ENCODE data around the gene TMEM250.

TMEM250 gene

GRCh38 chr9:136137321-136138265, 18.9 kb upstream of the TMEM250 start:
- no peak overlapping the region for H3K4me3 ChIP-seq (ENCODE audit: control insufficient read depth in 1 of 7, extremely low read depth in 1 of 7, insufficient read depth in 4 of 7, low read depth in 2 of 7, low read length in 6 of 7)
- H3K36me3 ChIP-seq (ENCODE audit: control insufficient read depth in 4 of 4, insufficient read depth in 4 of 4, low read length in 3 of 4): no peaks in the 10 kb centered on the region
- ChIA-PET POLR2A (no interaction called here), CTCF (interaction anchor here (1.0 to 1.5 kb wide), 2 partner anchors 48 to 140 kb away, joined by 3 read pairs; no protein-coding TSS in a partner anchor)
- H3K27me3 ChIP-seq (replicated peaks in 2 of 5; ENCODE audit: control insufficient read depth in 4 of 5, insufficient read depth in 5 of 5, low read length in 4 of 5): peaks cover 0 to 42% (median 6%) of the 10 kb centered on the region in 5 experiments
- H3K27ac ChIP-seq (ENCODE audit: insufficient read depth in 1 of 2, low read depth in 1 of 2, low read length in 2 of 2, poor library complexity in 1 of 2, severe bottlenecking in 2 of 2): no peak overlapping the region
- peaks cover 0 to 13% (median 11%) of the 10 kb centered on the region in 4 experiments for H3K4me1 ChIP-seq (ENCODE audit: control extremely low read depth in 1 of 4, control insufficient read depth in 4 of 4, insufficient read depth in 4 of 4, low read length in 3 of 4)
- no peaks in the 10 kb centered on the region for H3K9me3 ChIP-seq (ENCODE audit: control extremely low read depth in 1 of 5, control insufficient read depth in 4 of 5, insufficient read depth in 2 of 5, low read depth in 1 of 5, low read length in 4 of 5)
- no peak for DNase-seq
- WGBS (ENCODE audit: insufficient coverage): 96% methylated on average over 23 of the region's 27 CpGs

GRCh38 chr9:136136127-136136925, 17.7 kb upstream of the TMEM250 start:
- H3K4me1 ChIP-seq (ENCODE audit: control extremely low read depth in 1 of 4, control insufficient read depth in 4 of 4, insufficient read depth in 4 of 4, low read length in 3 of 4): peaks cover 0 to 17% (median 13%) of the 10 kb centered on the region in 4 experiments
- no peaks in the 10 kb centered on the region for H3K36me3 ChIP-seq (ENCODE audit: control insufficient read depth in 4 of 4, insufficient read depth in 4 of 4, low read length in 3 of 4)
- no peak overlapping the region for H3K4me3 ChIP-seq (ENCODE audit: control insufficient read depth in 1 of 7, extremely low read depth in 1 of 7, insufficient read depth in 4 of 7, low read depth in 2 of 7, low read length in 6 of 7)
- 92% methylated on average over 25 of the region's 33 CpGs for WGBS (ENCODE audit: insufficient coverage)
- CTCF ChIA-PET: interaction anchor here (0.9 to 2.7 kb wide), 2 partner anchors 14 to 34 kb away, joined by 3 to 9 read pairs; no protein-coding TSS in a partner anchor
- POLR2A ChIA-PET: no interaction called here
- no peak overlapping the region for H3K27ac ChIP-seq (ENCODE audit: insufficient read depth in 1 of 2, low read depth in 1 of 2, low read length in 2 of 2, poor library complexity in 1 of 2, severe bottlenecking in 2 of 2)
- no peaks in the 10 kb centered on the region for H3K9me3 ChIP-seq (ENCODE audit: control extremely low read depth in 1 of 5, control insufficient read depth in 4 of 5, insufficient read depth in 2 of 5, low read depth in 1 of 5, low read length in 4 of 5)
- DNase-seq: no peak
- H3K27me3 ChIP-seq (replicated peaks in 2 of 5; ENCODE audit: control insufficient read depth in 4 of 5, insufficient read depth in 5 of 5, low read length in 4 of 5): peaks cover 0 to 55% (median 16%) of the 10 kb centered on the region in 5 experiments

- H3K4me1 ChIP-seq (ENCODE audit: control extremely low read depth in 1 of 4, control insufficient read depth in 4 of 4, insufficient read depth in 4 of 4, low read length in 3 of 4): peaks cover 0 to 17% (median 13%) of the 10 kb centered on the region in 4 experiments
- 83% methylated on average over 16 of the region's 18 CpGs for WGBS (ENCODE audit: insufficient coverage)
Observed at GRCh38 chr9:136135326-136136126, 16.9 kb upstream of the TMEM250 start.

GRCh38 chr9:136133959-136134484, 15.3 kb upstream of the TMEM250 start:
- peak overlapping the region in 3 of 7 experiments; percentile 24 to 52 (median 43) for H3K4me3 ChIP-seq (ENCODE audit: control insufficient read depth in 1 of 7, extremely low read depth in 1 of 7, insufficient read depth in 4 of 7, low read depth in 2 of 7, low read length in 6 of 7)
- peaks cover 0 to 64% (median 20%) of the 10 kb centered on the region in 5 experiments for H3K27me3 ChIP-seq (replicated peaks in 2 of 5; ENCODE audit: control insufficient read depth in 4 of 5, insufficient read depth in 5 of 5, low read length in 4 of 5)
- no peaks in the 10 kb centered on the region for H3K36me3 ChIP-seq (ENCODE audit: control insufficient read depth in 4 of 4, insufficient read depth in 4 of 4, low read length in 3 of 4)
- no peaks in the 10 kb centered on the region for H3K9me3 ChIP-seq (ENCODE audit: control extremely low read depth in 1 of 5, control insufficient read depth in 4 of 5, insufficient read depth in 2 of 5, low read depth in 1 of 5, low read length in 4 of 5)
- no peak overlapping the region for H3K27ac ChIP-seq (ENCODE audit: insufficient read depth in 1 of 2, low read depth in 1 of 2, low read length in 2 of 2, poor library complexity in 1 of 2, severe bottlenecking in 2 of 2)
- ChIA-PET CTCF (interaction anchor here (2.7 kb wide), 1 partner anchor 12 kb away, joined by 9 read pairs; no protein-coding TSS in a partner anchor), POLR2A (no interaction called here)
- WGBS (ENCODE audit: insufficient coverage): 34% methylated on average over 16 of the region's 18 CpGs
- H3K4me1 ChIP-seq (ENCODE audit: control extremely low read depth in 1 of 4, control insufficient read depth in 4 of 4, insufficient read depth in 4 of 4, low read length in 3 of 4): peaks cover 0 to 17% (median 13%) of the 10 kb centered on the region in 4 experiments
- DNase-seq: no peak

More at GRCh38 chr9:136135326-136136126, 16.9 kb upstream of the TMEM250 start:
- DNase-seq: no peak
- ChIA-PET POLR2A (no interaction called here), CTCF (interaction anchor here (0.7 to 2.7 kb wide), 4 partner anchors 13 to 91 kb away, joined by 3 to 9 read pairs (median 3); no protein-coding TSS in a partner anchor)
- no peaks in the 10 kb centered on the region for H3K36me3 ChIP-seq (ENCODE audit: control insufficient read depth in 4 of 4, insufficient read depth in 4 of 4, low read length in 3 of 4)
- peaks cover 0 to 59% (median 20%) of the 10 kb centered on the region in 5 experiments for H3K27me3 ChIP-seq (replicated peaks in 2 of 5; ENCODE audit: control insufficient read depth in 4 of 5, insufficient read depth in 5 of 5, low read length in 4 of 5)
- H3K9me3 ChIP-seq (ENCODE audit: control extremely low read depth in 1 of 5, control insufficient read depth in 4 of 5, insufficient read depth in 2 of 5, low read depth in 1 of 5, low read length in 4 of 5): no peaks in the 10 kb centered on the region
- no peak overlapping the region for H3K4me3 ChIP-seq (ENCODE audit: control insufficient read depth in 1 of 7, extremely low read depth in 1 of 7, insufficient read depth in 4 of 7, low read depth in 2 of 7, low read length in 6 of 7)
- no peak overlapping the region for H3K27ac ChIP-seq (ENCODE audit: insufficient read depth in 1 of 2, low read depth in 1 of 2, low read length in 2 of 2, poor library complexity in 1 of 2, severe bottlenecking in 2 of 2)

- POLR2A ChIA-PET: no interaction called here
- Histone ChIP-seq H3K4me3 (ENCODE audit: control insufficient read depth in 1 of 7, extremely low read depth in 1 of 7, insufficient read depth in 4 of 7, low read depth in 2 of 7, low read length in 6 of 7) (peak overlapping the region in 4 of 7 experiments; percentile 8 to 59 (median 48)), H3K27ac (ENCODE audit: insufficient read depth in 1 of 2, low read depth in 1 of 2, low read length in 2 of 2, poor library complexity in 1 of 2, severe bottlenecking in 2 of 2) (no peak overlapping the region), H3K9me3 (ENCODE audit: control extremely low read depth in 1 of 5, control insufficient read depth in 4 of 5, insufficient read depth in 2 of 5, low read depth in 1 of 5, low read length in 4 of 5) (no peaks in the 10 kb centered on the region), H3K36me3 (ENCODE audit: control insufficient read depth in 4 of 4, insufficient read depth in 4 of 4, low read length in 3 of 4) (no peaks in the 10 kb centered on the region), H3K4me1 (ENCODE audit: control extremely low read depth in 1 of 4, control insufficient read depth in 4 of 4, insufficient read depth in 4 of 4, low read length in 3 of 4) (peaks cover 0 to 17% (median 13%) of the 10 kb centered on the region in 4 experiments), H3K27me3 (replicated peaks in 2 of 5; ENCODE audit: control insufficient read depth in 4 of 5, insufficient read depth in 5 of 5, low read length in 4 of 5) (peaks cover 0 to 61% (median 20%) of the 10 kb centered on the region in 5 experiments)
- peak; percentile 50 to 70 (median 66) for DNase-seq
- WGBS (ENCODE audit: insufficient coverage): 0% methylated on average over 46 of the region's 69 CpGs
- CTCF ChIA-PET: interaction anchor here (1.0 to 1.4 kb wide), 4 partner anchors 9 to 151 kb away, joined by 3 to 4 read pairs (median 3); no protein-coding TSS in a partner anchor
Observed at GRCh38 chr9:136133191-136133958, 14.7 kb upstream of the TMEM250 start.
